ENCODE data around the gene POU5F1.

GRCh38 chr6:31175971-31176370 lies 5.5 kb upstream of the POU5F1 start:
- TF ChIP-seq CTCF (conservative IDR thresholded peaks at IDR 0.05 in 1 of 2, IDR thresholded peaks at IDR 0.05 in 1 of 2; ENCODE audit: low read depth in 1 of 2, low read length in 2 of 2) (no peak), EZH2 (IDR thresholded peaks at IDR 0.05; ENCODE audit: low read length, missing control alignments) (no peak)

Measured in fibroblast of lung (primary cell).